ENCODE results near the gene ADARB1. TPM values are rescaled to one million over a fixed set of nuclear protein-coding genes. Genes with fewer than 3 reads are reported as not detected.

ADARB1 gene
- total and polyA plus RNA-seq, 2 donors, result 11.9 to 14.6 TPM

DNA sequence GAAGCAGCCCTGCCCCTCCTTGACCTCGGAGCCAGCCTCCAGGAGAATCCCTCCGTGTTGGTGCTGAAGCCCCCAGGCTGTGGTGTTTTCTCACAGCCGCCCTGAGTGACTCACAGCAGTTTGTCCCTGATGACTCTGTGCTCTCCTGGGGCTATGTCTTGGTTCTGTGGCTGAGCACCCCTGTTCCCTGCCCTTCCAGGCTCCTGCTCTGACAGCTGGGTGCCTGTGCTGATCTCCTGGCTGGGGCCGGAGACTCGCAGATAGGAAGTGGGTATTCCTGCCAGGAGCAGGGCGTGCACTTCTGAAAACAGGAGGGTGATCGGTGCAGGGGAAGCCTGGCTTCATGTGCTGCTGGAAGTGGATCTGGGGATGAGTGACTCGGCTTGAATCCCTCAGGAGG, 178.8 kb downstream of the ADARB1 start:
- no peaks in the 10 kb centered on the region for H3K36me3 ChIP-seq (ENCODE audit: control insufficient read depth in 2 of 2, insufficient read depth in 2 of 2, low read length in 1 of 2)
- peaks cover 1 to 5% of the 10 kb centered on the region in 2 donors for H3K9me3 ChIP-seq (ENCODE audit: control insufficient read depth in 2 of 2, insufficient read depth in 1 of 2, low read length in 1 of 2)
- H3K4me3 ChIP-seq (ENCODE audit: low read length in 2 of 2), result no peak overlapping the region
- H3K27me3 ChIP-seq (ENCODE audit: control insufficient read depth in 2 of 2, insufficient read depth in 1 of 2, low read length in 1 of 2), result peaks cover 0 to 27% of the 10 kb centered on the region in 2 donors
- WGBS, result 87% methylated on average over 8 of the region's 8 CpGs
- no peak for DNase-seq (ENCODE audit: low read depth in 6 of 9, low spot score in 9 of 9)
- H3K4me1 ChIP-seq (ENCODE audit: control insufficient read depth in 2 of 2, insufficient read depth in 2 of 2, low read length in 2 of 2), result peaks cover 0 to 32% of the 10 kb centered on the region in 2 donors
- H3K27ac ChIP-seq (ENCODE audit: low read depth in 1 of 2, low read length in 1 of 2), result no peak overlapping the region

DNA sequence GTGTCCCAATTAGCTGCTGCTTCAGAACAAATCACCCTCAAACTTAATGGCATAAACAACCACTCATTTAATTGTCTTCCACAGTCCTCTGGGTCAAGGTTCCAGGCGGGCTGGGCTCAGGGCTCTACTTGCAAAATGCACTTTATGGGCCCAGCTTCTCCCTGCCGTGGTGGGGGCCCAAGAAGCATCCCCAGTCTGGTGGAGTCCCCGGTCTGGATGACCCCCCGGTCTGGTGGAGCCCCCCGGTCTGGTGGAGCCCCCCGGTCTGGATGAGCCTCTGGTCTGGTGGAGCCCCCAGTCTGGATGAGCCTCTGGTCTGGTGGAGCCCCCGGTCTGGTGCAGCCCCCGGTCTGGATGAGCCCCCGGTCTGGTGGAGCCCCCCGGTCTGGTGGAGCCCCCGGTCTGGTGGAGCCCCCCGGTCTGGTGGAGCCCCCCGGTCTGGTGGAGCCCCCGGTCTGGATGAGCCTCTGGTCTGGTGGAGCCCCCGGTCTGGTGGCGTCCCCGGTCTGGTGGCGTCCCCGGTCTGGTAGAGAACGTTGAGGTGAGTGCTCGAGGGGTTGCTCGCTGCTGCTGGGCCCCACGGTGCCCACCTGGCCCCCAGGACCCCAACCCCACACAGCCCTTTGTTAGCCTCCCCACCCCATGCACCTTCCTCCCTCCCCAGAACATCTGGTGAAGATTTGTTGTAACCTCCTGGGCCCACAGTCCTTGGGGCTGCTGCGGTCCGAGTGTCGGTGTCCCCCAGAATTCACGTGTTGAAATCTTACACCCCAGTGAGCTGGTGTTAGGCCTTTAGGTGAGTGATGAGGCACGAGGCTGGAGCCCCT, 179.5 kb downstream of the ADARB1 start:
- no peak for DNase-seq (ENCODE audit: low read depth in 6 of 9, low spot score in 9 of 9)
- H3K4me3 ChIP-seq (ENCODE audit: low read length in 2 of 2), result no peak overlapping the region
- peaks cover 0 to 20% of the 10 kb centered on the region in 2 donors for H3K27me3 ChIP-seq (ENCODE audit: control insufficient read depth in 2 of 2, insufficient read depth in 1 of 2, low read length in 1 of 2)
- no peak overlapping the region for H3K27ac ChIP-seq (ENCODE audit: low read depth in 1 of 2, low read length in 1 of 2)
- H3K36me3 ChIP-seq (ENCODE audit: control insufficient read depth in 2 of 2, insufficient read depth in 2 of 2, low read length in 1 of 2), result no peaks in the 10 kb centered on the region
- peaks cover 1 to 5% of the 10 kb centered on the region in 2 donors for H3K9me3 ChIP-seq (ENCODE audit: control insufficient read depth in 2 of 2, insufficient read depth in 1 of 2, low read length in 1 of 2)
- peaks cover 0 to 32% of the 10 kb centered on the region in 2 donors for H3K4me1 ChIP-seq (ENCODE audit: control insufficient read depth in 2 of 2, insufficient read depth in 2 of 2, low read length in 2 of 2)
- WGBS, result 96% methylated on average over 28 of the region's 28 CpGs

DNA sequence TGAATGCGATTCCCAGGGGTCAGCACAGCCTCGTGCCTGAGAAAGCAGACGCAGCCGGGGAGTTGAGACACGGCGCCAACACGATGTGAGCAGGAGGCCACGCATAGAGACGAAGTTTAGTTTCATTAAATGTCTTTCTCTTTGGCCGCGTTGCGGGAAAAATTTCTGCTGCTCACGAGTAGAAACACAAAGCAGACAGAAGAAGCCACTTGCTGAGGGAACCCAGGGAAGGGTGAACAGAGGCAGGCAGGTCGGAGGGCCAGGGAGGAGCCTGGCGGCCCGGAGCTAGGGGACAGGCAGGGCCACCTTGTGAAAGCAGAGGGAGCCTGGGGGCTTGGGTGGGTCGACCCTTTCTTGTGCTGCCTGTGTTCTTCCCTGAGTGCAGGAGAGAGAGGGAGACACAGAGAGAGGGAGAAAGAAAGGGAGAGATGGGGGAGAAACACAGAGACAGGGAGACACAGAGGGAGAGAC, 180.1 kb downstream of the ADARB1 start:
- peaks cover 0 to 16% of the 10 kb centered on the region in 2 donors for H3K27me3 ChIP-seq (ENCODE audit: control insufficient read depth in 2 of 2, insufficient read depth in 1 of 2, low read length in 1 of 2)
- no peak overlapping the region for H3K27ac ChIP-seq (ENCODE audit: low read depth in 1 of 2, low read length in 1 of 2)
- H3K9me3 ChIP-seq (ENCODE audit: control insufficient read depth in 2 of 2, insufficient read depth in 1 of 2, low read length in 1 of 2), result peaks cover 1 to 5% of the 10 kb centered on the region in 2 donors
- 95% methylated on average over 17 of the region's 17 CpGs for WGBS
- H3K4me3 ChIP-seq (ENCODE audit: low read length in 2 of 2), result no peak overlapping the region
- H3K36me3 ChIP-seq (ENCODE audit: control insufficient read depth in 2 of 2, insufficient read depth in 2 of 2, low read length in 1 of 2), result no peaks in the 10 kb centered on the region
- no peak for DNase-seq (ENCODE audit: low read depth in 6 of 9, low spot score in 9 of 9)
- H3K4me1 ChIP-seq (ENCODE audit: control insufficient read depth in 2 of 2, insufficient read depth in 2 of 2, low read length in 2 of 2), result peaks cover 0 to 32% of the 10 kb centered on the region in 2 donors

DNA sequence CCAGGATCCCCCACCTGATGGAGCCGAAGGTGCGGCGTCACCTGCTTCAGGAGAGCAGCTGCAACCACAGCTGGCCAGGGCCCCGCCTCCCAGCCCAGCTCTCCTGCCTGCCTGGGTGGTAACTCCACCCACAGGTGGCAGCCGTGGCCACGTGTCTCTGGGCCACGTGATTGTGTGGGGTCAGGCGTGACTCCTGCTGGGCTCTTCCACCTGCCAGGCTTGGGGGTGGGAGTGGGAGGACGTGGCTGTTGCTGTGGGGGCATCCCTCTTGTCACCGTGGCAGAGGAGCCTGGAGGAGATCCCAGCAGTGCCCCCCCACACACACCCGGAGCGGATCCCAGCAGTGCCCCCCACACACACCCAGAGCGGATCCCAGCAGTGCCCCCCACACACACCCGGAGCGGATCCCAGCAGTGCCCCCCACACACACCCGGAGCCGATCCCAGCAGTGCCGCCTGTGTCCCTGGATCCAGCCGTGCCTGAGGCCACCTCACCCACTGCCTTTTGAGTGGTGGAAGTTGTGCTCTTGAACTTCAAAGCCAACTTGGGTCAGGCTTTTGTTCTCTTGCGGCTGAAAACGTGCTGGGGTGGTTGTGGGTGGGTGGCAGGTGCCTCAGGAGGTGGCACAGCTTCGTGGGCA, 181.1 kb downstream of the ADARB1 start:
- Histone ChIP-seq H3K4me1 (ENCODE audit: control insufficient read depth in 2 of 2, insufficient read depth in 2 of 2, low read length in 2 of 2) (peaks cover 0 to 32% of the 10 kb centered on the region in 2 donors), H3K9me3 (ENCODE audit: control insufficient read depth in 2 of 2, insufficient read depth in 1 of 2, low read length in 1 of 2) (peaks cover 1 to 5% of the 10 kb centered on the region in 2 donors), H3K36me3 (ENCODE audit: control insufficient read depth in 2 of 2, insufficient read depth in 2 of 2, low read length in 1 of 2) (no peaks in the 10 kb centered on the region), H3K27ac (ENCODE audit: low read depth in 1 of 2, low read length in 1 of 2) (no peak overlapping the region), H3K27me3 (ENCODE audit: control insufficient read depth in 2 of 2, insufficient read depth in 1 of 2, low read length in 1 of 2) (peaks cover 0 to 16% of the 10 kb centered on the region in 2 donors), H3K4me3 (ENCODE audit: low read length in 2 of 2) (no peak overlapping the region)
- DNase-seq (ENCODE audit: low read depth in 6 of 9, low spot score in 9 of 9), result peak in 2 of 9 donors; percentile 47 to 54
- 71% methylated on average over 22 of the region's 22 CpGs for WGBS

DNA sequence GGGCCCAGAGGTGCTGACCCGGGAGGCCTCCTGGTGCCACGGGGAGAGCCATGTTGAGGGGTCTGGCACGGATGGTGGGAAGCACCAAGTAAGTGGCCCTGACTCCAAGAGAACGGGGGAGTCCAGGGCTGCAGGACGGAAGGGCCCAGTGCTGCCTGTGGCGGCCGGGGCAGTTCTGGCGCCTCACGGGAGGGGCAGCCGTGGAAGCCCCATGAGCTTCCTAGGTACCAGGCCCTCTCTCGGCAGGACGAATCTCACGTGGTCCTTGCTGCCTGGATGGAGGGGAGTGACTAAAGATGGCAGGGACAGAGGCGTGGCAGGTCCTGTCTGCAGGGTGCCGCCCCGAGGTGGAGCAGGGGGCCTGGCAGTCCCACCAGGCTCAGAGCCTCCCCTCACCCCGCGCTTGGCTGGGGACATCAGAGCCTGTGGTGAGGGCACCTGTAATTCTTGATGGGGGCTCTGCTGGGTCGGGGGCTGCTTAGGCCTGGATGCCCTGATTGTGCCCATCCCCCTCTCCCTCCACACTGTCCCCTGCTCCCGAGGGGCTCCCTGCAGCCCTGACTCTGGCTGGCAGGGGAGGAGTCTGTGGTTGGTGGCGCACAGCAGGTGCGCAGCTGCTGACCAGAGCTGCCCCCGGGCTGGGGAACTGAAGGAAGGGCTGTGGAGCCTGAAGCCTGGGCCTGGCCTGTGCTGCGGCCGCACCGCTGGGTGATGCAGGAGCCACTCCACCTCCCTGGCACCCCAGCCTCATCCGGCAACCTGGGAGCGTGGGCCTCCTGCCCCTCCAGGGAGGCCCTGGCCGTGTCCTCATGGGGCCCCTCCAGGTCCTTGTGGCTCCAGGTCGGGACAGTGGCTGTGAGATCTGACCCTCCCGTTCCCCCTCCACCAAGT, 181.9 kb downstream of the ADARB1 start:
- peak overlapping the region in 1 of 2 donors; percentile 37 for H3K27ac ChIP-seq (ENCODE audit: low read depth in 1 of 2, low read length in 1 of 2)
- 59% methylated on average over 31 of the region's 31 CpGs for WGBS
- H3K9me3 ChIP-seq (ENCODE audit: control insufficient read depth in 2 of 2, insufficient read depth in 1 of 2, low read length in 1 of 2), result peaks cover 0 to under 1% of the 10 kb centered on the region in 2 donors
- H3K4me3 ChIP-seq (ENCODE audit: low read length in 2 of 2), result no peak overlapping the region
- DNase-seq (ENCODE audit: low read depth in 6 of 9, low spot score in 9 of 9), result peak in 1 of 9 donors; percentile 17
- H3K4me1 ChIP-seq (ENCODE audit: control insufficient read depth in 2 of 2, insufficient read depth in 2 of 2, low read length in 2 of 2), result peaks cover 0 to 32% of the 10 kb centered on the region in 2 donors
- H3K36me3 ChIP-seq (ENCODE audit: control insufficient read depth in 2 of 2, insufficient read depth in 2 of 2, low read length in 1 of 2), result no peaks in the 10 kb centered on the region
- peaks cover 0 to 16% of the 10 kb centered on the region in 2 donors for H3K27me3 ChIP-seq (ENCODE audit: control insufficient read depth in 2 of 2, insufficient read depth in 1 of 2, low read length in 1 of 2)

DNA sequence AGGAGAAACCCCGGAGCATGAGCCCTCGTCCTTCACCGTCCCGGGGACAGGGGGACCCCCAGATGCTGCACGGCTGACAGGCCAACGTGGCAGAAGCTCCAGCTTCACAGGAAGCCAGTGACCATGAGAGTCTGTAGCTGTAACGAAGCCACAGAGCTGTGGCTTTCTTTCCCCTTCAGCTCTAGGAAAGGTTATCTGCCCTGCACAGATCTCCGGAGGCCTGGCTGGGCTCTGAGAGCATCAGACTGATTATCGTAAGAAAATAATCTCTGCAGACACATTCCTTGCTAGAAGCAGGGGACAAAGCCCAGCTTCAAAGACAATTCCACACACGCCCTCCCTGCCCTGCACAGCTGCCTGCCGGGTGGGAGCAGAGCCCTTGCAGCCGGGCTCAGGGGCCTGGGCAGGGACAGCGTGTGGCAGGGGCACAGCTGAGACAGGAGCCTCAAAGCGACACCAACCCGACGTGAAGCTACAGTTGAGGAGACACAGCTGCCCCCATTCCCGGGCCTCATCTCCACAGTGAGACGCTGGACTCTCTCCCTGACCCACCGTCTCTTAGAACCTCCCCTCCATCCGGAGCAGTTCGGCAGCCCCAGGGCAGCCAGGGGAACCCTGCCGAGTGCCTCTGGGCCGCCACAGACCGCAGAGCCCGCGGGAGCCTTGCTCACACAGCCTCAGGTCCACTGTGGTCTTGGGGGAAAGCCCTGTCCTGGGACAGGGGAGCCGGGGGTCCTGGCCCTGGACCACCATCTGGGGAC, 182.7 kb downstream of the ADARB1 start:
- Histone ChIP-seq H3K4me3 (ENCODE audit: low read length in 2 of 2) (no peak overlapping the region), H3K36me3 (ENCODE audit: control insufficient read depth in 2 of 2, insufficient read depth in 2 of 2, low read length in 1 of 2) (no peaks in the 10 kb centered on the region), H3K27me3 (ENCODE audit: control insufficient read depth in 2 of 2, insufficient read depth in 1 of 2, low read length in 1 of 2) (peaks cover 0 to 16% of the 10 kb centered on the region in 2 donors), H3K9me3 (ENCODE audit: control insufficient read depth in 2 of 2, insufficient read depth in 1 of 2, low read length in 1 of 2) (no peaks in the 10 kb centered on the region), H3K27ac (ENCODE audit: low read depth in 1 of 2, low read length in 1 of 2) (peak overlapping the region in 1 of 2 donors; percentile 37), H3K4me1 (ENCODE audit: control insufficient read depth in 2 of 2, insufficient read depth in 2 of 2, low read length in 2 of 2) (peaks cover 0 to 32% of the 10 kb centered on the region in 2 donors)
- 31% methylated on average over 27 of the region's 27 CpGs for WGBS
- DNase-seq (ENCODE audit: low read depth in 6 of 9, low spot score in 9 of 9), result peak in 2 of 9 donors; percentile 15 to 26

DNA sequence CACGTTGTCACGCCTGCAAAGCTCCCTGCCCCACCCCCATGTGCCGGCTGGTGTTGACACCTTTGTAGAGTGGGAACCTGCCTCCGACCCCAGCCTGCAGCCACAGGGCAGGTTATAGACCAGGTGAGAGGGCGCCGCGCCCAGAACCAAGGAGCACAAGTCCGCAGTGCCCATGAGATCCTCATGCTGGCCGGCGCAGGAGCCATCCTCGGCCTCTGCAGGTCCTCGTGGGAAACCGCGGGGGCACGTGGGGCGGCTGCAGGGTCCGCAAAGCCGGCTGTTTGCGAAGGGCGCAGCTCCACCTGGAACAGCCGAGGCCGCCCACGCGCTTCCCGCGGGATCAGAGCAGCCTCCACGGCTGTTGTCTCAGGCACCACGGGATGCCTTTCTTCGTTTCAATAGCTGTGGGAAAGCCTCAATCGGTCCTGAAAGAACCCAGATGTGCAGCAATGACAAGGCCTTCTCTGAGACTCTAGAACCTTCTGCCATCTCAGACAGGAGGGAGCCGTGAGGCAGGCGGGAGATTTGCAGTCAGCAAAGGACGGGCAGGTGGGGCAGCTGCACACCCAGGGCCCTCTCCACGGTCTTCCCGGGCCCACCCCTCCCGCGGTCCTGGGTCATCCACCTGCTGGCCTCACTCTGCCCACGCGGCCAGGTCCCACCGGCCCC, 183.4 kb downstream of the ADARB1 start:
- WGBS, result 92% methylated on average over 40 of the region's 40 CpGs
- no peaks in the 10 kb centered on the region for H3K36me3 ChIP-seq (ENCODE audit: control insufficient read depth in 2 of 2, insufficient read depth in 2 of 2, low read length in 1 of 2)
- no peak for DNase-seq (ENCODE audit: low read depth in 6 of 9, low spot score in 9 of 9)
- no peak overlapping the region for H3K4me3 ChIP-seq (ENCODE audit: low read length in 2 of 2)
- H3K27ac ChIP-seq (ENCODE audit: low read depth in 1 of 2, low read length in 1 of 2), result no peak overlapping the region
- H3K27me3 ChIP-seq (ENCODE audit: control insufficient read depth in 2 of 2, insufficient read depth in 1 of 2, low read length in 1 of 2), result peaks cover 0 to 16% of the 10 kb centered on the region in 2 donors
- H3K4me1 ChIP-seq (ENCODE audit: control insufficient read depth in 2 of 2, insufficient read depth in 2 of 2, low read length in 2 of 2), result peaks cover 0 to 32% of the 10 kb centered on the region in 2 donors
- H3K9me3 ChIP-seq (ENCODE audit: control insufficient read depth in 2 of 2, insufficient read depth in 1 of 2, low read length in 1 of 2), result no peaks in the 10 kb centered on the region

DNA sequence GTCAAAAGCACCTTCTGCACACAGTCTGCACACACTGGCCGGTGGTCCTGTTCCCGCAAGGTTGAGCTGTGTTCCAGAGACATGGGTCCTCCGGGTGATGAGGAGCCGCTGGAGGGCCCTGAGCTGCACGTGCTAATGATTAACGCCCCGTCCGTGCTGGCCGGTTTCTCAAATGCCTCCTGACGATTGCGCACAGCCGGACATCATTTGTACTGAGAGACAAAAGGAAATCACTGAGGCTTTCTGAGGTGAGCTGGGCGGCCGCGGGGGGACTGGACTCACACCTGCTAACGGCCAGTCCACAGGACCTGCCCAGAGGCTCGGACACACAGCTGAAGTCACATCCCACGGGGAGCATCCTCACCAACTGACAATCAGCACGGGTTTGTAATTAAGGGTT, 184.1 kb downstream of the ADARB1 start:
- Histone ChIP-seq H3K27me3 (ENCODE audit: control insufficient read depth in 2 of 2, insufficient read depth in 1 of 2, low read length in 1 of 2) (peaks cover 0 to 16% of the 10 kb centered on the region in 2 donors), H3K9me3 (ENCODE audit: control insufficient read depth in 2 of 2, insufficient read depth in 1 of 2, low read length in 1 of 2) (no peaks in the 10 kb centered on the region), H3K4me1 (ENCODE audit: control insufficient read depth in 2 of 2, insufficient read depth in 2 of 2, low read length in 2 of 2) (peaks cover 0 to 32% of the 10 kb centered on the region in 2 donors), H3K27ac (ENCODE audit: low read depth in 1 of 2, low read length in 1 of 2) (no peak overlapping the region), H3K4me3 (ENCODE audit: low read length in 2 of 2) (no peak overlapping the region), H3K36me3 (ENCODE audit: control insufficient read depth in 2 of 2, insufficient read depth in 2 of 2, low read length in 1 of 2) (peaks cover 0 to 4% of the 10 kb centered on the region in 2 donors)
- no peak for DNase-seq (ENCODE audit: low read depth in 6 of 9, low spot score in 9 of 9)
- WGBS, result 96% methylated on average over 19 of the region's 19 CpGs

All from thymus (tissue), 11 donors.